Liver (tissue), 9 donors: ENCODE measurements around the gene FOXB1. TPM values are rescaled to one million over a fixed set of nuclear protein-coding genes. Genes with fewer than 3 reads are reported as not detected.

Experiments
- DNase-seq: peaks from one replicate; pipeline ENCODE4 v3.0.0-alpha.2; 2017; ENCODE audit warnings: low spot score
- H3K27ac ChIP-seq, 2 donors: one replicate each; pipeline ENCODE4 v1.7.0; 2013; ENCODE audit warnings: inconsistent platforms in 2 of 2, low read length in 2 of 2, control low read depth in 1 of 2, low read depth in 1 of 2, mild to moderate bottlenecking in 1 of 2
- H3K27me3 ChIP-seq, 4 donors: one replicate each; pipeline versions ENCODE4 v1.6.1 to v1.7.0; 2013; ENCODE audit warnings: low read length in 3 of 4, inconsistent platforms in 1 of 4, mild to moderate bottlenecking in 1 of 4, moderate library complexity in 1 of 4; ENCODE audit not compliant: control insufficient read depth in 4 of 4, insufficient read depth in 4 of 4
- H3K36me3 ChIP-seq, 4 donors: one replicate each; pipeline versions ENCODE4 v1.6.1 to v1.7.0; 2013; ENCODE audit warnings: low read length in 3 of 4, mild to moderate bottlenecking in 3 of 4, low read depth in 1 of 4, moderate library complexity in 1 of 4; ENCODE audit not compliant: control insufficient read depth in 4 of 4, insufficient read depth in 3 of 4
- H3K4me1 ChIP-seq, 4 donors: one replicate each; pipeline versions ENCODE4 v1.6.1 to v1.7.0; 2013; ENCODE audit warnings: low read length in 3 of 4, mild to moderate bottlenecking in 3 of 4, moderate library complexity in 1 of 4; ENCODE audit not compliant: control insufficient read depth in 4 of 4, insufficient read depth in 4 of 4
- H3K4me3 ChIP-seq, 3 donors: one replicate each; pipeline versions ENCODE4 v1.6.1 to v1.7.0; 2013; ENCODE audit warnings: low read length in 3 of 3, control low read depth in 1 of 3, low read depth in 1 of 3, mild to moderate bottlenecking in 1 of 3
- H3K9ac ChIP-seq, 2 donors: one replicate each; pipeline ENCODE4 v1.7.0; 2013; ENCODE audit warnings: low read length in 2 of 2, mild to moderate bottlenecking in 2 of 2, moderate library complexity in 2 of 2, control low read depth in 1 of 2, low read depth in 1 of 2
- H3K9me3 ChIP-seq, 4 donors: one replicate each; pipeline versions ENCODE4 v1.6.1 to v1.7.0; 2013; ENCODE audit warnings: low read length in 3 of 4; ENCODE audit not compliant: control insufficient read depth in 4 of 4
- ATF3 ChIP-seq: IDR thresholded peaks from 2 replicates; pipeline ENCODE4 v1.6.1; 2016; ENCODE audit warnings: antibody characterized with exemption
- CTCF ChIP-seq: fragments of 150-350 bp; IDR thresholded peaks from 2 replicates; pipeline ENCODE4 v1.5.1; 2017; ENCODE audit warnings: improper control_type of control experiment, low read depth, low read length; ENCODE audit not compliant: missing input control
- GABPA ChIP-seq, 2 donors: IDR thresholded peaks in 1 of 2; conservative IDR thresholded peaks in 1 of 2; 2 replicates each; pipeline ENCODE4 v1.6.1; 2016; ENCODE audit warnings: antibody characterized with exemption in 2 of 2, mild to moderate bottlenecking in 1 of 2, moderate library complexity in 1 of 2
- HNF4A ChIP-seq, 2 donors: conservative IDR thresholded peaks; 2 replicates each; pipeline ENCODE4 v1.6.1; 2016; ENCODE audit warnings: antibody characterized with exemption in 2 of 2, mild to moderate bottlenecking in 2 of 2
- JUND ChIP-seq, 2 donors: IDR thresholded peaks; 2 replicates each; pipeline ENCODE4 v1.6.1; 2016; ENCODE audit warnings: antibody characterized with exemption in 2 of 2
- MAX ChIP-seq: IDR thresholded peaks from 2 replicates; pipeline ENCODE4 v1.6.1; 2016; ENCODE audit warnings: antibody characterized with exemption
- NR2F2 ChIP-seq: IDR thresholded peaks from 2 replicates; pipeline ENCODE4 v1.6.1; 2016; ENCODE audit warnings: antibody characterized with exemption
- RAD21 ChIP-seq, 2 donors: IDR thresholded peaks; 2 replicates each; pipeline ENCODE4 v1.6.1; 2016; ENCODE audit warnings: antibody characterized with exemption in 2 of 2, mild to moderate bottlenecking in 2 of 2
- REST ChIP-seq: IDR thresholded peaks from 2 replicates; pipeline ENCODE4 v1.6.1; 2016; ENCODE audit warnings: antibody characterized with exemption, mild to moderate bottlenecking
- RXRA ChIP-seq, 2 donors: IDR thresholded peaks; 2 replicates each; pipeline ENCODE4 v1.6.1; 2017 to 2018; ENCODE audit warnings: antibody characterized with exemption in 2 of 2, mild to moderate bottlenecking in 1 of 2
- SP1 ChIP-seq: IDR thresholded peaks from 2 replicates; pipeline ENCODE4 v1.6.1; 2018; ENCODE audit warnings: antibody characterized with exemption, mild to moderate bottlenecking
- TAF1 ChIP-seq: conservative IDR thresholded peaks from 2 replicates; pipeline ENCODE4 v1.6.1; 2016; ENCODE audit warnings: antibody characterized with exemption, mild to moderate bottlenecking
- ZBTB33 ChIP-seq: IDR thresholded peaks from 2 replicates; pipeline ENCODE4 v1.6.1; 2016; ENCODE audit warnings: antibody characterized with exemption
- WGBS: extraction: QIAGEN DNeasy Blood & Tissue Kit; methylation state at CpG from one replicate; pipeline ENCODE4 v1.1.7; 2013; 5-methylcytosine and 5-hydroxymethylcytosine counted together
- polyA plus RNA-seq, 2 donors: library from polyadenylated mRNA; stranded (reverse) in 1 of 2; unstranded in 1 of 2; fragments of 200-250 nt in 1 of 2; fragments of >200 nt in 1 of 2; fragmentation: Nextera tagmentation in 1 of 2; extraction: Ambion mirVana in 1 of 2; gene quantifications; one replicate each; pipeline versions ENCODE4 v1.2.1 to v1.2.3, GENCODE V29; 2013 to 2015
- total RNA-seq, 2 donors: library from RNA; depleted of rRNA; stranded (reverse); fragments of >200 nt; gene quantifications; one replicate each; pipeline ENCODE4 v1.2.3, GENCODE V29; 2014
- donor health status: healthy.
- donor health status: healthy.
- donor health status: healthy.
- donor health status: healthy.
- donor health status: healthy.

The FOXB1 gene
- total and polyA plus RNA-seq, 4 donors, result not detected

GRCh38 chr15:60017538-60018520 is 13.7 kb downstream of the FOXB1 start:
- H3K9me3 ChIP-seq, result peaks cover 2 to 7% (median 5%) of the 10 kb centered on the region in 4 donors
- WGBS, result 22% methylated on average over 2 of the region's 2 CpGs
- H3K9ac ChIP-seq, result no peak overlapping the region
- H3K27ac ChIP-seq, result no peak overlapping the region
- DNase-seq, result no peak
- no peaks in the 10 kb centered on the region for H3K4me1 ChIP-seq
- no peak overlapping the region for H3K4me3 ChIP-seq
- no peaks in the 10 kb centered on the region for H3K36me3 ChIP-seq
- no peak for TF ChIP-seq ATF3
- TF ChIP-seq NR2F2, result no peak
- TF ChIP-seq HNF4A (conservative IDR thresholded peaks at IDR 0.05), result no peak
- no peak for TF ChIP-seq TAF1
- no peak for TF ChIP-seq SP1
- no peak for TF ChIP-seq ZBTB33
- TF ChIP-seq REST, result no peak
- TF ChIP-seq RAD21 (IDR thresholded peaks at IDR 0.05), result no peak
- TF ChIP-seq MAX, result no peak
- no peak for TF ChIP-seq JUND (IDR thresholded peaks at IDR 0.05)
- TF ChIP-seq CTCF, result no peak
- peaks cover 0 to under 1% (median 0%) of the 10 kb centered on the region in 4 donors for H3K27me3 ChIP-seq

- H3K27ac ChIP-seq, result no peak overlapping the region
- peaks cover 2 to 7% (median 5%) of the 10 kb centered on the region in 4 donors for H3K9me3 ChIP-seq
- 34% methylated on average over 3 of the region's 3 CpGs for WGBS
- no peak for DNase-seq
- no peak overlapping the region for H3K4me3 ChIP-seq
- H3K27me3 ChIP-seq, result no peaks in the 10 kb centered on the region
- H3K9ac ChIP-seq, result no peak overlapping the region
- H3K4me1 ChIP-seq, result no peaks in the 10 kb centered on the region
- TF ChIP-seq RXRA (IDR thresholded peaks at IDR 0.05) (no peak), JUND (IDR thresholded peaks at IDR 0.05) (no peak), GABPA (IDR thresholded peaks at IDR 0.05 in 1 of 2, conservative IDR thresholded peaks at IDR 0.05 in 1 of 2) (no peak)
- no peaks in the 10 kb centered on the region for H3K36me3 ChIP-seq
Observed at GRCh38 chr15:60020736-60021135, 16.6 kb downstream of the FOXB1 start.
